Medulla oblongata (tissue), 1 donor: ENCODE results near the gene IRF1.

ENCODE experiments used
- DNase-seq: peaks from one replicate; pipeline ENCODE4 v3.0.0-alpha.2; 2015; ENCODE audit errors: extremely low spot score

The IRF1 gene

GRCh38 chr5:132474881-132475496, 15.6 kb downstream of the IRF1 start:
- DNase-seq, result no peak

GRCh38 chr5:132474131-132474723, 16.3 kb downstream of the IRF1 start:
- no peak for DNase-seq

GRCh38 chr5:132473668-132474067, 16.9 kb downstream of the IRF1 start:
- DNase-seq, result no peak

GRCh38 chr5:132473019-132473531, 17.5 kb downstream of the IRF1 start:
- DNase-seq, result no peak

DNA sequence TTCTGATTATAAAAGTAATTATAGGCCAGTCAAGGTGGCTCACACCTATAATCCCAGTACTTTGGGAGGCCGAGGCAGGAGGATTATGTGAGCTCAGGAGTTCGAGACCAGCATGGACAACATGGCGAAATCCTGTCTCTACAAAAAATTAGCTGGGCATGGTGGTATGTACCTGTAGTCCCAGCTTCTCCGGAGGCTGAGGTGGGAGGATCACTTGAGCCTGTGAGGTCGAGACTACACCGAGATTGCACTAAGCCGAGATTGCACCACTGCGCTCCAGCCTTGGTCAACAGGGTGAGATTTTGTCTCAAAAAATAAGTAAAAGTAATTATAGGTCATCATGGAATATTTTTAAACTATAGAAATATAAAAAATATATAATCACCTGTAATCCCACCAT, 18.1 kb downstream of the IRF1 start:
- DNase-seq, result no peak

DNA sequence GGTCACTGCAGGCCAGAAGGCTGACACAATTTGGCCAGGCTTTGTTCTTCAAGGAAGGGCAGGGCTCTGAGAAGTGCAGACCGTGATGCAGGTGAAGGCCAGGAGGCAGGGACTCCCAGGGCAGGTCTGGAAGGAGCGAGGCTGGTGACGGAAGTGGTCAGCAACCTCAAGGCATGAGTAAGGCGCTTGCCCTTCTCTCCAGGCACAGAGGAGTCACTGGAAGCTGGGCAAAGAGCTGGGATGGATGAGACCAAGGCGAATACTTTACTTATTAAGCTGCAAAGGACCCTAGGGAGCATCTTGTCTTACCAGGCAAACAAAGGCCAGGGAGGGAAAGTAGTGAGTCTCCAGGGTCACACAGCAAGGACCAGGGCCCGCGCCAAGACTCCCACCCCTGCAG, 18.6 kb downstream of the IRF1 start:
- no peak for DNase-seq

GRCh38 chr5:132471151-132471907, 19.2 kb downstream of the IRF1 start:
- DNase-seq, result no peak

DNA sequence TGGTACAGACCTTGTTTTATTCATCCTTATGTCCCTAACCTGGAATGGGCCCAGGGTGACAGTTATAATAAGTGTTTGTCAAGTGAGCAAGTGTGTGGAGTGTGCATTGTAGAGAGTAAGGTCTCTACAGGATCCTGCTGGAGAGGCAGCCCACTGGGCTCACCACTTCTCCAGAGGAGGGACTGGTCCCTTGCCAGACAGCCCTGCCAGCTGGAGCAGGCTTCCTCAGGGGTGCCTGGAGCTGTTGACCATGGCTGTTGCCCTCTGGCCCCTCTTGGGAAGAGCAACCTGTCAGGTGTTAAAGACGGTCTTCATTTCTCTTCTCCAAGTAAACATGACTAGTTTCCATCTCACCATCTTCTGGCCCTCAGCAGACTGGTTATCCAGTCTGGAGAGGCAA, 20.0 kb downstream of the IRF1 start:
- no peak for DNase-seq

DNA sequence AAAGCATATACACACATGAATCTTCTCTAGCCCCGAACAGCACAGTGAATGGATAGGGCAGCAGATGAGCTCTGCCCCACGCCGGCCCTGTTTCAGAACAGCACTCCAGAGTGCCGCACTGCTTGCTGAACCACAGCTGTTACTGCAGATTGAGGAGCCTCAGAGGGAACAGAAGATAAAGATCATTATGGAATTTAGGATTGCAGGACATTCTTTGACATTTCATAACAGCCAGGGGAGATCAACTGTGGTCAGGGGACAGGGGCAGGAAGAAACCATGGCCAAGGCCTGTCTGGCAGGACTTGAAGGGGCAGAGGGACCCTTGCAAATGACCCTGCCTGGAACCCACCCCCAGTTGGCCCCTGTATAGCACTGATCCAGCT, 20.6 kb downstream of the IRF1 start:
- DNase-seq, result no peak

DNA sequence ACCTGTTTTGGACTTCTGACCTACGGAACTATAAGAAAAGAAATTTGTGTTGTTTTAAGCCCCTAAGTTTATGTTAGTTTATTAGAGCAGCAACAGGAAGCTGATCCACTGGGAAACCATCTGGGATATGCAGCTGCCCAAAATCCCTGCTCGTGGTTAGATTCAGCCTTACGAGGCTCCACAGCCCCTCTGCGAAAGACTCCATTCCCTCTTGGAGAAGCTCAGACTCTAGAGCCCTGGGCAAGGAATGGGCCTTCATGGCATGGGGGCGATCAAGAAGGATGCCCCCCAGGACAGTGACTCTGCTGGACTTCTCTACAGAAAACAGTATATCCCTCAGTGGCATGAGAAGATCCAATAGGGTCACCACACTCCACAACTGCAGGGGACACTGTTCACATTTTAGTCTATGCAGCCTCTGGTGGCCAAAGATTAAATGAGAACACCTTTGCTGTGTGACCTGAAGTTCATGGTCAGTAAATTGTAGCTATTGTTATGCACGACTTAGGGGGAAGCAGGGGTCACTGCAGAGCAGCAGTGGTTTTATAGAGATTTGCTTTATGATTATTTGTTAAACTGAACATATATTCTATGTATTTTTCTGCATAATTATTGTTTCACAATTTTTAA, 21.1 kb downstream of the IRF1 start:
- DNase-seq, result no peak

DNA sequence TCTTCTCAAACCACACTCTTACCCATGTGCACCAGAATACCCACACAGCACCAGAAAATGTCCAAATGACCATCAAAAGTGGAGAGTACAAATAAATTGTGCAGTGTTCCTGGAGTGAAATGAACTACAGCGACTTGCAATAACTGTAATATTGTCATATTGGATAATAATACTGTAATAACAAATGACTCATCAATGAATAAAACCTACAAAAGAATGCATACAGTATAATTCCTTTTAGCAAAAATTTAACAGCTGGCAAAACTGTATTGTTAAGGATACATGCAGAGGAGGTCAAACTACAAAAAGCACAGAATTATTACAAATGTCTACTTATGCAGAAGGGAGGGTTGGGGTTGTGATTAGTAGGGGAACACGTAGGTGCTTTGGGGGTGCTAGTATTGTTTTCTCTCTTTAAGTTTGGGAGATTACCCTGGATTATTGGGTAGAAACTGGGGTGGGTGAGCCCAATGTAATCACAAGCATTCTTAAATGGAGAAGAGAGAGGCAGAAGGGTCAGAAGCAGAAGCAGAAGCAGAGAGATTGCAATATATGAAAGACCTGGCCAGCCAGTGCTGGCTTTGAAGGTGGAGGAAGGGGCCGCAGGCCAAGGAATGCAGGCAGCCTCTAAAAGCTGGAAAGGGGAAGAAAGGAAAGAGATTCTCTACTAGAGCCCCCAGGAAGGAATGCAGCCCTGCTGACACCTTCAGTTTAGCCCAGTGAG, 21.8 kb downstream of the IRF1 start:
- no peak for DNase-seq

GRCh38 chr5:132467287-132467984, 23.1 kb downstream of the IRF1 start:
- peak; percentile 41 for DNase-seq

DNA sequence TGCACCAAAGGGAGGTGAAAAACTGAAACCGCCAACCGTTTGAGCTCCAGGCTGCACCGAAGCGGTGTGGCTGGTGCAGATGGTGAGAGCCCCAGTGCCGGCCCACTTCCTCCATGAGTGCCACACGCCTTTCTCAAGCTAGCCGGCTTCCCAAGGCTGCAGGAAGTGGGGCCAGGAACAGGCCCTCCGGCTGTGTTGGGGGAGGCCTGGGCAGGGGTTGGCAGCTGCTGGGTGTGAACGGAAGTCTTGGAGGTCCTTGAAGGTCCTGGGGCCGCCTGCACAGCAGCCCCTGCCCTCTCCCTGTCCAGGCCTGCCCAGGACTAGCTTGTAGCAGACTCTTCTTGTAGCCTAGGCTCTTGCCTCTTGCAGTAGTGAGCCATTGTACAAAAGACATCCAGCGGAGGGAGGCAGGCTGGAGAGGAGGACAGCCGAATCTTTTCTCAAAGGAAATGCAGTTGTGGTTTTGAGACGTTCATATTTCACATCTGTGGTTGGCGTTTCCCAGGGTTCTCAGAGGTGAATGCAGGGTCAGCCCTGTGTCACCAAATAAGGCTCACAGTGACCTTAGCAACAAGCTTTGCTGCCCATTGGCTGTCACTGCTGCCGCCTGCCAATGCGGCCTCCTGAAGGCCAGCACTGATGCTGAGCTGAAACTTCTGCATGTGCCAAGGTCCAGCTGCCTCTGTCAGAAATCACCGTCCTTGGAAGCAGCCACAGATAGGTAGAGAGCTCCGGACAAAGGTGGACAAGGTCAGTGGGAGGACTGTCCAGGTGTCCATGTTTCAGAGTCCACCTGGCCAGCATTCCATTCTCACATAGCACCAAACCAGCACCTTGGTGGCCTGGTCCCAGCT, 23.9 kb downstream of the IRF1 start:
- DNase-seq, result peak; percentile 33

GRCh38 chr5:132465059-132465707, 25.4 kb downstream of the IRF1 start:
- DNase-seq, result no peak

DNA sequence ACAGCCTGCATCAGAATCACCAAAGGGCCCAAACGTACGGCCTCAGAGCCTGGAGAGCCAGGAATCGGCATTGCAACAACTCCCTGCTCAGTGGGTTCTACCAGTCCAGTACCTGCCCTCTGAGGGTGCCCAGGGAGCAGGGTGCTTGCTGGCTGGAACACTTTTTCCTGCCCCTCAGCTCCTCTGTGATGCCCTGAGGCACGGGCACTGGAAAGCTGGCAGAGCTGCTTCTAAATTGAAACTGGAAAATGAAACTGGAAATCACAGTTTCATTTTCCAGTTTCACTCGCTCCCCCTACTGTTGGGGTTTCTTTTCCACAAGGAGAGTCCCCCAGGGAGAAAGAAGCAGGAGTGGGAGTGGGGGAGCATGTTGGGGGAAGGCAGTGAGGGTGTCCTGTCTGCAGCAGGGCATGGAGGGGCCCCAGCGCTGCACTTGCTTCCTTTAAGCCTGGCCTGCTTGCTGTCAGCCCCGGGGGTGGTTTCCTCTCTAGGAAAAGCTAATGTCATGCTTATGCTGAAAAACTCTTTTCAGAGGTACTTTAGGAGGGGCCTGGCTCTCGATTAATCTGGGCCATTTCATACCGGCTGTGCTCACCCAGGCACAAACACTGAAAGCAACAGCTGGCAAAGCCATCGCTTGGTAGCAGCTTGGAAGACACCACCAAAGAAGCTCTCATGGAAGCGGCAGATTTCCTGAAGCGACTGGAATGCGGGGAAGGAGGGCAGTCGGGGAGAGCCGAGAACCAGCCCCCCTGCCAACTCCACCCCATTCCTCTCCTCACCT, 26.2 kb downstream of the IRF1 start:
- no peak for DNase-seq

DNA sequence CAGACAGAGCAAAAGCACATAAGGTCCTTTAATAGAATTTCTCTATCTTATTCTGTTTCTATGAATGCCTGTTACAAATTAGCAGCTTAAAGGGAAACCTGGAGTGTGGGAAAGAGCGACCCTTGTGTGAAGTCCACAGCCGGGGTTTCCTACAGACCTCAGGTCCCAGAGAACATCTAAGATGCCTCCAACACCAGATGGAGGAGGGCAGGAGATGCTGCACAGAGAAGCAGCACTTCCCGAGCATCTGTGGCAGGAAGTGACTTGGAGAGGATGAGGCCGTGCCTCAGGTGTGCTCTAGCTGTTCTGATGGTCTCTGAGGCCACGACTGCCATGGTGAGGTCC, 26.8 kb downstream of the IRF1 start:
- DNase-seq, result no peak

DNA sequence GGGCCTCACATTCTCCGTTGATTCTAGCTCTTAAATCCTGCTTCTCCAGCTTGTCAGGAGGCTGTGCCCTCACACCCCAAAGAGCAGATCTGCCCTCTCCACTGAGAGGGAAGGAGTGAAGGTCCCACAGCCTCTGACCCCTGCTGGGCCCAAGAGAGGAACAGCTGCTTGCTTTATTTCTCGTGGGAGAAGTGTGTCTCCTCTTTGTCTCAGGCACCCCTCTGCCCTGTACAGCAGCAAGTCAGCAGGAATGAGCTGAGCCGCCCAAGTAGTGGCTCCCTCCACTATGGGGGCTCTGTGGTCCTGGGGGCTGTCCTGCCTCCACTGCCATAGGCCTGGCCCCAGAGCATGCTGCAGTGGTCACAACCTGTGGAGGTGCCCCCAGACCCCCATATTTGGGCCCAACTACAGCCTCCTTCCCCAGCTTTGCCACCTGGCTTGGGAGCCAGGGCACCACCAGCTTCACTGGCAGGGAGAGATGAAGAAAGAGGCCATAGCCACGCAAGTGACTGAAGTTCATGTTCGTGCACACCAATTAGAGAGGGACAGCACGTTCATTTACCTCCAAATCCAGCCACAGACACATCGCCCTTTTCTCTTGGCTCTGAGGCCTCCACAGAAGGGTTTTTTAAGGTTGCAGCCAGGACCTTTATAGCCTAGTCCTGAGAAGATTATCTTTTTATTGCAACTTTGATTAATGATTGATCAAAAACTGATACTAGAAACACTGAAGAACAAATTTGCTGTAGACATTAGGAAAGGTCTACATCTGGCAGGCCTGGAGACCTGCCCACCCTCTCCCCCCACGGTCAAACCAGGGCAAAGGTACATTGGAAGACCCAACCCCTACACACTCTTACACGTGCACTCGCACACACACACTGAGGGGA, 27.5 kb downstream of the IRF1 start:
- DNase-seq, result no peak

- DNase-seq, result no peak
These were observed 28.2 kb downstream of the IRF1 start for GRCh38 chr5:132462333-132462732.
